GM12865 (cell line): ENCODE results near the gene DACT2.

Experiments used
- DNase-seq: peaks from one replicate; pipeline ENCODE4 v3.0.0; 2010; ENCODE audit warnings: low read depth
- H3K4me3 ChIP-seq: 2 replicates; pipeline ENCODE4 v1.5.1; 2011; ENCODE audit warnings: mild to moderate bottlenecking, low read depth, low read length, control low read depth
- TF ChIP-seq, protein P1 (sequence below): IDR thresholded peaks from 2 replicates; pipeline ENCODE4 v1.5.1; 2011; ENCODE audit warnings: low read length, control low read depth, low read depth, inconsistent platforms; ENCODE audit not compliant: insufficient read depth; ENCODE audit errors: missing control alignments

DACT2 gene, protein sequence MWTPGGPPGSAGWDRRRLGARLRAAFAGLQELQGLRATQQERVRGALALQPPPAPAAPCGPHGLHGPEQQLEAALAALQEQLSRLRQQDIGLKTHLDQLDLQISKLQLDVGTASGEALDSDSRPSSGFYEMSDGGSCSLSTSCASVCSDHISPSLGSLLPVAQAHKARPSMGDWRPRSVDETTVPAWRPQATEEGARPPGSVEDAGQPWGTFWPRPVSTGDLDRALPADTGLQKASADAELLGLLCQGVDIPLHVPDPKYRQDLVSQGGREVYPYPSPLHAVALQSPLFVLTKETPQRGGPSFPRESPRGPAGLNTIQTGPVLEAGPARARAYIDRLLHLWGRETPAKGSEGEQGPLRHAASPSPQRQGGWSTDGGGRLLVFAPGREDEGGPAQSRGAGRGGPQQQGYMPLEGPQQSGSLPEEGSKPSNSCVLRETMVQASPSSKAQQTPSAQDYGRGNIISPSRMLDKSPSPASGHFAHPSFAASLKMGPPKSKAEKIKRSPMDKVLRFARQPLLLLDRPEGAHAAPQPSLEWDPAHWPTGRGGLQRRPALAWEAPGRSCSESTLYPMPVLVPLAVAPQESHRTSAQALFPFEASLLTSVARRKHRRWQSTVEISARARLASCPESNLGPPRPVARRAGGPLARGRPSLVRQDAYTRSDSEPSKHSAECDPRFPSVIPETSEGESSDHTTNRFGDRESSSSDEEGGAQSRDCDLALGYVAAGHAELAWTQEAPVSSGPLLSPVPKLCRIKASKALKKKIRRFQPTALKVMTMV

DNA sequence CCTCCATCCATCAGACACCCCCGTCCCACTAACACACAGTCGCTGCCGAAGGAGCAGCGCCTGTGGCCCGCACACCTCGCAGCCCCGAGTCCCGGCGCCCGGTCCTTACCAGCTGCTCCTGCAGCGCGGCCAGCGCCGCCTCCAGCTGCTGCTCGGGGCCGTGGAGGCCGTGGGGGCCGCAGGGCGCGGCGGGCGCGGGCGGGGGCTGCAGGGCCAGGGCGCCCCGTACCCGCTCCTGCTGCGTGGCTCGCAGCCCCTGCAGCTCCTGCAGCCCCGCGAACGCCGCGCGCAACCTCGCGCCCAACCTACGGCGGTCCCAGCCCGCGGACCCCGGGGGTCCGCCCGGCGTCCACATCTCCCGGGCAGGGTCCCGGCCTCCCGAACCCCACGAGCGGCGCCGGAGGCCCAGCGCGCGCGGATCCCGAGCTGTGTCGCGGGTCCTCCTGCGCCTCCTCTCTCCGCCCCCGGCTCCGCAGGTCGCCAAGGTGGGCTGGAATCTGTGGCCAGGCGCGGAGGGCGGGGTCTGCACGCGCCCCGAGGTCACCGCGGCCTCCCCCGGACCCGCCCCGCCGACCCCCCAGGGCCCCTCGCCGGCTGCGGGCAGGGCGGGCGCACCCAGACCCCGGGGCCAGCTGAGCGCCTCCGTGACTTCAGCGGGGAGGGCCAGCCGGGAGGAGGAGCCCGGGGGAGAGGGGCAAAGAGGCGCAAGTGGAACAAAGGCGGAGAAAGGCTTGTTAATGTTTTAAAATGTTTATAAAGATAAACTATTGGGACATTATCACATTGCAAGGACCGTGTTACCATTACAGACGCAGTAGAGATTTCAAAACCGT is at the start of gene DACT2:
DACT2 (minus strand) TSS at position 499 of the 833 bp plus-strand sequence; CDS start at position 355, 144 bp downstream.
- TF ChIP-seq, protein P1, sequence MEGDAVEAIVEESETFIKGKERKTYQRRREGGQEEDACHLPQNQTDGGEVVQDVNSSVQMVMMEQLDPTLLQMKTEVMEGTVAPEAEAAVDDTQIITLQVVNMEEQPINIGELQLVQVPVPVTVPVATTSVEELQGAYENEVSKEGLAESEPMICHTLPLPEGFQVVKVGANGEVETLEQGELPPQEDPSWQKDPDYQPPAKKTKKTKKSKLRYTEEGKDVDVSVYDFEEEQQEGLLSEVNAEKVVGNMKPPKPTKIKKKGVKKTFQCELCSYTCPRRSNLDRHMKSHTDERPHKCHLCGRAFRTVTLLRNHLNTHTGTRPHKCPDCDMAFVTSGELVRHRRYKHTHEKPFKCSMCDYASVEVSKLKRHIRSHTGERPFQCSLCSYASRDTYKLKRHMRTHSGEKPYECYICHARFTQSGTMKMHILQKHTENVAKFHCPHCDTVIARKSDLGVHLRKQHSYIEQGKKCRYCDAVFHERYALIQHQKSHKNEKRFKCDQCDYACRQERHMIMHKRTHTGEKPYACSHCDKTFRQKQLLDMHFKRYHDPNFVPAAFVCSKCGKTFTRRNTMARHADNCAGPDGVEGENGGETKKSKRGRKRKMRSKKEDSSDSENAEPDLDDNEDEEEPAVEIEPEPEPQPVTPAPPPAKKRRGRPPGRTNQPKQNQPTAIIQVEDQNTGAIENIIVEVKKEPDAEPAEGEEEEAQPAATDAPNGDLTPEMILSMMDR, result no peak

DNA sequence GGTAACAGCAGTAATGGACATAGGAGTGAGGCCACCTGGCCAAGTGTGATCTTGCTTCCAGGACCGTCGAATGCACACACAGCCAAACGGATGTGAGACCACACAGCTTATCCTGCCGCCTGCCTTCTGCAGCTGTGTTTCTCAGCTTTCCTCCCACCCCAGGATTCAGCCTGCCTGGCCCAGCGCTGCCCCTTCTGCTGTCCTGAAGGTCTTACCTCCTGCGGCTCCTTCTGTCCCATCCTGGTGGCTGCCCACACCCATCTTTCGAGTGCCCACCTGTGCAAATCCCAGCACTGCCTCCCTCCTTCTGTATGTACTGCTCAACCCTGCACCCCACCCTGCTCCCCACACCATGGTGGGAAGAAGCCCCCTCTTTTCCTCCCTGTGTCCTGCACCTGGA is 49.4 kb upstream of the DACT2 start:
- TF ChIP-seq, protein P1, result no peak
- H3K4me3 ChIP-seq, result no peak overlapping the region
- DNase-seq, result no peak

More for the DNA sequence above, at the start of gene DACT2:
- no peak within 1 kb of the TSS for H3K4me3 ChIP-seq
- no peak for DNase-seq

DNA sequence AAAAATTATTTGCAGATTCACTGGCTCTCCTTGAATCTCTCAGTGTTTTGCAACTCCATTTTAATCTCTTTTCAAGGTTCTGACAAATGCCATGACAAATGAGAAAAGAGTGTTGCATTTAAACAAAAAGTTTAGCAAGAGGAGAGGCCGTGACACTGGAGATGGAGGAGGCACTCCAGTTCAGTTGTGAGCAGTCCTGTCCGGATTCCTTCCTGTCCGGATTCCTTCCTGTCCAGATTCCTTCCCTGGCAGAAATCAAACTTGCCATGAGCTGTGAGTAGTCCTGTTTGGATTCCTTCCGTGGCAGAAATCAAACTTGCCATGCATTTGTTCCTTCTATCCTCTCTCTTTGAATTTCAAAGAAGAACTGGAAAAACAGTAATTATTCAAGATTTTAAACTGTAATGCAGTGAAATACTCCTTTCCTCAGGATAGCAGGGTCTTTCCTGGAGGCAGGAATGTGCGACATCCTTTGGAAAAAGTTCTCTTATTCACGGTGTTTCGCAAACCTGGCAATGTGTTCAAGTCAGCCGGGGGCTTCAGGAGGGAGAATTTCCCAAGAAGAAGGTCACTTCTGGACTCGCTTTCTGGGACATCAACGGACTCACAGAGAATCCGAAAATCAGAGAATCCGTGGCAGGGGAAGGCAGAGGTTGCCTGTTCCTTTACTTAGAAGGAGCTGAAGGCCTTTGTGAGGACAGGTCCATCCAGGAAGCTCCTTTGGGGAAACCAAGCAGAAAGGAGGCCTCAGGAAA is 48.7 kb upstream of the DACT2 start:
- TF ChIP-seq, protein P1, result no peak
- no peak overlapping the region for H3K4me3 ChIP-seq
- DNase-seq, result no peak

DNA sequence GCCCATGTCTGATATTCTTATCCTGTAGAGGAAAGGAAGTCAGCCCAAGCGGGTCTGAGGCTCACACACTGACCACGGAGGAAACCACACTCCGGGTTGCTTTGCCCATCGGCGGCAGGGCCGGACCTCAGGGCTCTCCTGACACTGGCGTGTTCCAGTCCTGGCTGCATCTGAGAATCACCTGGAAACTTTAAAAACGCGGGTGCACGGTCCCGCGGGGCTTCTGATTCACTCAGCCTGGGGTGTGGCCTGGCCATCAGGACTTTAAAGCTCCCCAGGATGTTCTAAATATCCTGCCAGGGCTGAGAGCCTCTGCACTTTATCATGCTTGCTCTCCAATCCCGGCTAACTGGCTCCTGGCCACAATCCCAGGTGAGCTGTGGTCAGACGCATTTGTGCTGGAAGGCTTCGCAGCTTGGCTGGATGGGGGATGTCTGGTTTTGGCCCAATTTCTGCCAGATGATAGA is 47.7 kb upstream of the DACT2 start:
- no peak for DNase-seq
- H3K4me3 ChIP-seq, result no peak overlapping the region
- TF ChIP-seq, protein P1, result no peak

DNA sequence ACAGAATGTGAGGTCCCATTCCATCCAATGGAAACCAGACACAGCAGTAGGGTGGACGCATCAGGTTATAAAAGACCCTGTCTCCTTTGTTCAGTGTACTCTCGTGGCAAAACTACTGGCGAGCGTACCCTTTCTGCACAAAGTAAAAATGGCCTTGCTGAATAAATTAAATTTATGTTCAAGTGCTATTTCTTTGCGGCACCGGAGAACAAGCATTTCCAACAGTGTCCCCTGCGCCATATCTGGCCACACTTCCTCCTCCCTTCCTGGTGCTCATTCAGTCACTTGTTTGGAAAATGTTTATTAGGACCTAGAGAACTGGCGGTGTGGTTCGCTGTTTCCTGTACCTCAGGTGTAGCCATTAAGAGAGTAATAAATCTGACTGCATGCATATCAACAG is 46.9 kb upstream of the DACT2 start:
- H3K4me3 ChIP-seq, result no peak overlapping the region
- no peak for DNase-seq
- TF ChIP-seq, protein P1, result no peak
